Mucosa of descending colon (tissue), 3 donors: Measurements from ENCODE around the gene DIPK2B. TPM values are rescaled to one million over a fixed set of nuclear protein-coding genes. Genes with fewer than 3 reads are reported as not detected.

Source experiments
- ATAC-seq: fragments of 200-7000 bp; cut with Tn5 transposase; one replicate; pipeline ENCODE4 v1.9.1; 2020; ENCODE audit warnings: mild to moderate bottlenecking, moderate library complexity
- DNase-seq, 3 donors: peaks; one replicate each; pipeline ENCODE4 v3.0.0-alpha.2; 2020
- H3K36me3 ChIP-seq: fragments of 200-600 bp; one replicate; pipeline ENCODE4 v1.8.0; 2021; ENCODE audit warnings: low read depth, mild to moderate bottlenecking
- H3K4me1 ChIP-seq: fragments of 200-600 bp; one replicate; pipeline ENCODE4 v1.8.0; 2021; ENCODE audit warnings: low read depth, mild to moderate bottlenecking
- H3K4me3 ChIP-seq: fragments of 200-600 bp; one replicate; pipeline ENCODE4 v1.8.0; 2021; ENCODE audit warnings: mild to moderate bottlenecking
- H3K9me3 ChIP-seq: fragments of 200-600 bp; one replicate; pipeline ENCODE4 v1.8.0; 2021; ENCODE audit warnings: mild to moderate bottlenecking
- intact Hi-C, 2 donors: fragments of 100-400 bp; cut with DNase I in 1 of 2; cut with micrococcal nuclease in 1 of 2; formaldehyde crosslinking; loops; one replicate each; pipeline versions ENCODE4 v1.11.0 to v1.11.1; 2022; cut with DNase I, micrococcal nuclease
- total RNA-seq, 3 donors: library from RNA; stranded (reverse); fragmentation: NEBNext Ultra II Directional in 2 of 3; extraction: Animal tissue kit (Norgen Biotek cat#: 25700) in 2 of 3; gene quantifications; one replicate each; pipeline versions ENCODE4 v1.2.1 to v1.2.4, GENCODE V29; 2021 to 2023
- TF ChIP-seq, protein P1 (sequence below): fragments of 200-600 bp; IDR thresholded peaks from one replicate; pipeline ENCODE4 v1.8.0; 2022; ENCODE audit warnings: antibody characterized with exemption, mild to moderate bottlenecking
- donor health status: DM: no; HTN: no; CAD: no; lungs with moderate emphysema.
- donor health status: DM: no; HTN: no; CAD: no.
- donor health status: DM: no; HTN: yes; CAD: no.

Gene DIPK2B
- total RNA-seq, 3 donors from 2014 or later = 1.9 to 6.4 (median 5.4) TPM

DNA sequence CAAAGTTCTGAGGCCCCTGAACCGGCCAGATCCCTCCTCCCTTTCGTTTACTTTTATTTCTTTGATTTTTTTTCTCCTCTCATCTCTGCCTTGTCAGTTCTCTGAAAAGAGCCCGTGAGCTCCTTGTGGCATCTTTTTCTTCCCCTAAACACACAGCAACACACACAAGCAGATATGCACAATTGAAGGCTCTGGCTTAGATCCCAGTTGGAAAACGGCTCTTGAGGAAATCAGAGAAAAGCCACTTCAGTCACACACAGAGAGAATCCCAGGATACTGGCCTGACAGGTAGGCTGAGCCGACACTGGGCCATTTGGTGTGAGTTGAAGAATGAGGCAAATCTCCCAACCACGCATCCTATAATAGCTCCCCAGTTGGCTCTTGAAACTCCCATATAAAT, 12.9 kb downstream of the DIPK2B start:
- intact Hi-C loops = no loop called here
- Histone ChIP-seq H3K36me3 (no peaks in the 10 kb centered on the region), H3K4me1 (no peaks in the 10 kb centered on the region), H3K4me3 (no peak overlapping the region), H3K9me3 (no peaks in the 10 kb centered on the region)
- peak; percentile 12 for ATAC-seq
- DNase-seq = no peak
- TF ChIP-seq, protein P1, sequence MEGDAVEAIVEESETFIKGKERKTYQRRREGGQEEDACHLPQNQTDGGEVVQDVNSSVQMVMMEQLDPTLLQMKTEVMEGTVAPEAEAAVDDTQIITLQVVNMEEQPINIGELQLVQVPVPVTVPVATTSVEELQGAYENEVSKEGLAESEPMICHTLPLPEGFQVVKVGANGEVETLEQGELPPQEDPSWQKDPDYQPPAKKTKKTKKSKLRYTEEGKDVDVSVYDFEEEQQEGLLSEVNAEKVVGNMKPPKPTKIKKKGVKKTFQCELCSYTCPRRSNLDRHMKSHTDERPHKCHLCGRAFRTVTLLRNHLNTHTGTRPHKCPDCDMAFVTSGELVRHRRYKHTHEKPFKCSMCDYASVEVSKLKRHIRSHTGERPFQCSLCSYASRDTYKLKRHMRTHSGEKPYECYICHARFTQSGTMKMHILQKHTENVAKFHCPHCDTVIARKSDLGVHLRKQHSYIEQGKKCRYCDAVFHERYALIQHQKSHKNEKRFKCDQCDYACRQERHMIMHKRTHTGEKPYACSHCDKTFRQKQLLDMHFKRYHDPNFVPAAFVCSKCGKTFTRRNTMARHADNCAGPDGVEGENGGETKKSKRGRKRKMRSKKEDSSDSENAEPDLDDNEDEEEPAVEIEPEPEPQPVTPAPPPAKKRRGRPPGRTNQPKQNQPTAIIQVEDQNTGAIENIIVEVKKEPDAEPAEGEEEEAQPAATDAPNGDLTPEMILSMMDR = no peak

DNA sequence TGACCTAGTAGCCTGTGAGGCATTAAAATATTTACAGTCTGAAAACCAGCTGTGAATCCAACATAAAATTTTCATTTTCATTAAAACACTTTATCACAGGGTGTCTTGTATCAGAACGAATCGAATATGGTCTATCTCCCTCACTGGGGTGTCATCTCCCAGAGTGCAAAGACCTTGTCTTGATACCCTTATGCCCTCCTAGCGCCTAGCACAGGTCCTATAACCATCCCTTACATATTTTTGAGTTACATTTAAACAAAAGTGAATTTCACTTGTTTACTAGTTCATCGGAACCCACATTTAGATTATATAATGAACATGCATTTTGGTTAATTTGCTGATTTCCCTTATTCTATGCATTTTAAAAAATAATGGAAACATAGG, 14.0 kb downstream of the DIPK2B start:
- H3K36me3 ChIP-seq = no peaks in the 10 kb centered on the region
- TF ChIP-seq, protein P1 = no peak
- no peaks in the 10 kb centered on the region for H3K4me1 ChIP-seq
- H3K9me3 ChIP-seq = no peaks in the 10 kb centered on the region
- intact Hi-C loops = no loop called here
- ATAC-seq (no peak), DNase-seq (no peak)
- H3K4me3 ChIP-seq = no peak overlapping the region

DNA sequence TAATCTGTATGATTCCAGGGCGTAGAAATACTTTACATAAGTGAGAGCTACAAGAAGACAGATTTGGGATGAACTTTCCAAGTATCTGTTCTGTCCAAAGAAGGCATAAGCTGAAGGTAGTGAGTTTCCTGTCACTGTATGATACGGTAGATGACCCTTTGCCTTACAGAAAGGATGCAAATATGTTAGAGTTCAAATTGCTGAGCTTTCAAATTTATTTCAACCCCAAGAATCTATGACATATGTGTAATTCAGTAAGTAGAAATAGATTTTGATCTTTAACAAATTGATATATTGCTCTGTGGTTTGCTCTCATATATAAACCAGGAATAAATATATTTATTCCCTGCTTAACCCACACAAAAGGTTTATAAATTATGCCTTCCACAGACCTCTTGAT, 16.5 kb downstream of the DIPK2B start:
- H3K4me3 ChIP-seq = no peak overlapping the region
- H3K4me1 ChIP-seq = no peaks in the 10 kb centered on the region
- no peak for DNase-seq
- ATAC-seq = no peak
- TF ChIP-seq, protein P1 = no peak
- H3K9me3 ChIP-seq = no peaks in the 10 kb centered on the region
- no peaks in the 10 kb centered on the region for H3K36me3 ChIP-seq
- intact Hi-C loops = no loop called here

DNA sequence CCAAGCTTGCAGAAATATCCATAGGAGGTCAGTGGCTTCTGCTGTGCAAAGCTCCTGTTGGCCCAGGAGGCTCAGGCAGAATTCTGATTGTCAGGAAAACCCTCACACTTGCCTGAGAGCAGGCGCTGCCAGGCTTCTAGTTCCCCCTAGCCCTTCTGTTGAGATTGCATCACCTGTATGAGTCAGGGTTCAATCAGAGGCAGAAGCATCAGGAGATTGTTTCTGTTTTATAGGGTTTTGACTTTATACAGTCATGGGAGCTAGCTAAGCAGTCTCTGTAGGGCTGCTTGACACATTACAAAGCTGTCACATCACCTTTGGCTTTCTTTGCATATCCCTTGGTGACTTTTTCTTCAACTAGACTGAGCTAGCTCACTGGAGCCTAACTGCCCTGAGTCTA, 27.8 kb downstream of the DIPK2B start:
- H3K9me3 ChIP-seq = no peaks in the 10 kb centered on the region
- no peak overlapping the region for H3K4me3 ChIP-seq
- no peaks in the 10 kb centered on the region for H3K36me3 ChIP-seq
- DNase-seq (no peak), ATAC-seq (peak; percentile 85)
- TF ChIP-seq, protein P1 = no peak
- intact Hi-C loops = no loop called here
- H3K4me1 ChIP-seq = no peaks in the 10 kb centered on the region

DNA sequence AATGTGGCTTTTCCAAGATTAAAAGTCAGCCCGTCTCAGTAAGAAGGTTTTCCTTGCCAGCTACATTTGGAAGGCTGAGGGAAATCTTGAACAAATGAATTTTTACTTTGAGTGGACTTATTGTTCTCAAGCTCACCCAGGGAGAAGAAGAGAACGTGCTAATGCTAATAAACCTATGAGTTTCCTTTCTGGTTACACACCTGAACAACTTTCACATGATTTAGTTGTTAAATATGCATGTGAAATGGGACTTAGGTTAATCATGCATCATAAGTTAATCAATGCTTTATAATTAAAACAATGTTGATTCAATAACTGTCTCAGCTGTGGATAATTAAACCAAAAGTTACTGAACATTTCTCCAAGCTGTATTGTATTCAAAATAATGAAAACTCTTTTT, 33.9 kb downstream of the DIPK2B start:
- Histone ChIP-seq H3K4me1 (no peaks in the 10 kb centered on the region), H3K9me3 (no peaks in the 10 kb centered on the region), H3K4me3 (no peak overlapping the region), H3K36me3 (no peaks in the 10 kb centered on the region)
- ATAC-seq (no peak), DNase-seq (no peak)
- intact Hi-C loops = no loop called here
- TF ChIP-seq, protein P1 = no peak

- no peaks in the 10 kb centered on the region for H3K36me3 ChIP-seq
- ATAC-seq = no peak
- H3K9me3 ChIP-seq = no peaks in the 10 kb centered on the region
- no peaks in the 10 kb centered on the region for H3K4me1 ChIP-seq
- H3K4me3 ChIP-seq = no peak overlapping the region
- intact Hi-C loops = no loop called here
- no peak for DNase-seq
- TF ChIP-seq, protein P1 = no peak
Measured at GRCh38 chrX:45165726-45166125, 35.0 kb downstream of the DIPK2B start.
